ENCODE data around the gene RAB11FIP2. TPM values are rescaled to one million over a fixed set of nuclear protein-coding genes. Genes with fewer than 3 reads are reported as not detected.

Gene RAB11FIP2
- total and polyA plus RNA-seq, 2 of the 8 experiments (the other 6 are each of a cell fraction or from before 2014, with no cell fraction given): 3.1 to 12.7 TPM

- TF ChIP-seq, protein P1, sequence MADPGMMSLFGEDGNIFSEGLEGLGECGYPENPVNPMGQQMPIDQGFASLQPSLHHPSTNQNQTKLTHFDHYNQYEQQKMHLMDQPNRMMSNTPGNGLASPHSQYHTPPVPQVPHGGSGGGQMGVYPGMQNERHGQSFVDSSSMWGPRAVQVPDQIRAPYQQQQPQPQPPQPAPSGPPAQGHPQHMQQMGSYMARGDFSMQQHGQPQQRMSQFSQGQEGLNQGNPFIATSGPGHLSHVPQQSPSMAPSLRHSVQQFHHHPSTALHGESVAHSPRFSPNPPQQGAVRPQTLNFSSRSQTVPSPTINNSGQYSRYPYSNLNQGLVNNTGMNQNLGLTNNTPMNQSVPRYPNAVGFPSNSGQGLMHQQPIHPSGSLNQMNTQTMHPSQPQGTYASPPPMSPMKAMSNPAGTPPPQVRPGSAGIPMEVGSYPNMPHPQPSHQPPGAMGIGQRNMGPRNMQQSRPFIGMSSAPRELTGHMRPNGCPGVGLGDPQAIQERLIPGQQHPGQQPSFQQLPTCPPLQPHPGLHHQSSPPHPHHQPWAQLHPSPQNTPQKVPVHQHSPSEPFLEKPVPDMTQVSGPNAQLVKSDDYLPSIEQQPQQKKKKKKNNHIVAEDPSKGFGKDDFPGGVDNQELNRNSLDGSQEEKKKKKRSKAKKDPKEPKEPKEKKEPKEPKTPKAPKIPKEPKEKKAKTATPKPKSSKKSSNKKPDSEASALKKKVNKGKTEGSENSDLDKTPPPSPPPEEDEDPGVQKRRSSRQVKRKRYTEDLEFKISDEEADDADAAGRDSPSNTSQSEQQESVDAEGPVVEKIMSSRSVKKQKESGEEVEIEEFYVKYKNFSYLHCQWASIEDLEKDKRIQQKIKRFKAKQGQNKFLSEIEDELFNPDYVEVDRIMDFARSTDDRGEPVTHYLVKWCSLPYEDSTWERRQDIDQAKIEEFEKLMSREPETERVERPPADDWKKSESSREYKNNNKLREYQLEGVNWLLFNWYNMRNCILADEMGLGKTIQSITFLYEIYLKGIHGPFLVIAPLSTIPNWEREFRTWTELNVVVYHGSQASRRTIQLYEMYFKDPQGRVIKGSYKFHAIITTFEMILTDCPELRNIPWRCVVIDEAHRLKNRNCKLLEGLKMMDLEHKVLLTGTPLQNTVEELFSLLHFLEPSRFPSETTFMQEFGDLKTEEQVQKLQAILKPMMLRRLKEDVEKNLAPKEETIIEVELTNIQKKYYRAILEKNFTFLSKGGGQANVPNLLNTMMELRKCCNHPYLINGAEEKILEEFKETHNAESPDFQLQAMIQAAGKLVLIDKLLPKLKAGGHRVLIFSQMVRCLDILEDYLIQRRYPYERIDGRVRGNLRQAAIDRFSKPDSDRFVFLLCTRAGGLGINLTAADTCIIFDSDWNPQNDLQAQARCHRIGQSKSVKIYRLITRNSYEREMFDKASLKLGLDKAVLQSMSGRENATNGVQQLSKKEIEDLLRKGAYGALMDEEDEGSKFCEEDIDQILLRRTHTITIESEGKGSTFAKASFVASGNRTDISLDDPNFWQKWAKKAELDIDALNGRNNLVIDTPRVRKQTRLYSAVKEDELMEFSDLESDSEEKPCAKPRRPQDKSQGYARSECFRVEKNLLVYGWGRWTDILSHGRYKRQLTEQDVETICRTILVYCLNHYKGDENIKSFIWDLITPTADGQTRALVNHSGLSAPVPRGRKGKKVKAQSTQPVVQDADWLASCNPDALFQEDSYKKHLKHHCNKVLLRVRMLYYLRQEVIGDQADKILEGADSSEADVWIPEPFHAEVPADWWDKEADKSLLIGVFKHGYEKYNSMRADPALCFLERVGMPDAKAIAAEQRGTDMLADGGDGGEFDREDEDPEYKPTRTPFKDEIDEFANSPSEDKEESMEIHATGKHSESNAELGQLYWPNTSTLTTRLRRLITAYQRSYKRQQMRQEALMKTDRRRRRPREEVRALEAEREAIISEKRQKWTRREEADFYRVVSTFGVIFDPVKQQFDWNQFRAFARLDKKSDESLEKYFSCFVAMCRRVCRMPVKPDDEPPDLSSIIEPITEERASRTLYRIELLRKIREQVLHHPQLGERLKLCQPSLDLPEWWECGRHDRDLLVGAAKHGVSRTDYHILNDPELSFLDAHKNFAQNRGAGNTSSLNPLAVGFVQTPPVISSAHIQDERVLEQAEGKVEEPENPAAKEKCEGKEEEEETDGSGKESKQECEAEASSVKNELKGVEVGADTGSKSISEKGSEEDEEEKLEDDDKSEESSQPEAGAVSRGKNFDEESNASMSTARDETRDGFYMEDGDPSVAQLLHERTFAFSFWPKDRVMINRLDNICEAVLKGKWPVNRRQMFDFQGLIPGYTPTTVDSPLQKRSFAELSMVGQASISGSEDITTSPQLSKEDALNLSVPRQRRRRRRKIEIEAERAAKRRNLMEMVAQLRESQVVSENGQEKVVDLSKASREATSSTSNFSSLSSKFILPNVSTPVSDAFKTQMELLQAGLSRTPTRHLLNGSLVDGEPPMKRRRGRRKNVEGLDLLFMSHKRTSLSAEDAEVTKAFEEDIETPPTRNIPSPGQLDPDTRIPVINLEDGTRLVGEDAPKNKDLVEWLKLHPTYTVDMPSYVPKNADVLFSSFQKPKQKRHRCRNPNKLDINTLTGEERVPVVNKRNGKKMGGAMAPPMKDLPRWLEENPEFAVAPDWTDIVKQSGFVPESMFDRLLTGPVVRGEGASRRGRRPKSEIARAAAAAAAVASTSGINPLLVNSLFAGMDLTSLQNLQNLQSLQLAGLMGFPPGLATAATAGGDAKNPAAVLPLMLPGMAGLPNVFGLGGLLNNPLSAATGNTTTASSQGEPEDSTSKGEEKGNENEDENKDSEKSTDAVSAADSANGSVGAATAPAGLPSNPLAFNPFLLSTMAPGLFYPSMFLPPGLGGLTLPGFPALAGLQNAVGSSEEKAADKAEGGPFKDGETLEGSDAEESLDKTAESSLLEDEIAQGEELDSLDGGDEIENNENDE (IDR thresholded peaks at IDR 0.05; ENCODE audit: insufficient replicate concordance, low read length): no peak
- no peak for TF ChIP-seq FOSL1 (IDR thresholded peaks at IDR 0.05; ENCODE audit: insufficient read depth, low read depth, low read length)
- TF ChIP-seq POLR2AphosphoS5 (IDR thresholded peaks at IDR 0.05; ENCODE audit: low read depth, low read length): no peak
- no peak for TF ChIP-seq CHD2 (IDR thresholded peaks at IDR 0.05; ENCODE audit: low read length)
- no peak for TF ChIP-seq SP4 (IDR thresholded peaks at IDR 0.05; ENCODE audit: low read length)
- TF ChIP-seq, protein P2, sequence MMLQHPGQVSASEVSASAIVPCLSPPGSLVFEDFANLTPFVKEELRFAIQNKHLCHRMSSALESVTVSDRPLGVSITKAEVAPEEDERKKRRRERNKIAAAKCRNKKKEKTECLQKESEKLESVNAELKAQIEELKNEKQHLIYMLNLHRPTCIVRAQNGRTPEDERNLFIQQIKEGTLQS (IDR thresholded peaks at IDR 0.05; ENCODE audit: insufficient read depth, low read depth, low read length): no peak
- no peak for TF ChIP-seq MAFK (IDR thresholded peaks at IDR 0.05; ENCODE audit: low read depth, low read length)
- TF ChIP-seq ZNF274 (IDR thresholded peaks at IDR 0.05; ENCODE audit: borderline replicate concordance, extremely low read depth, low read length): no peak
- TF ChIP-seq, protein P3, sequence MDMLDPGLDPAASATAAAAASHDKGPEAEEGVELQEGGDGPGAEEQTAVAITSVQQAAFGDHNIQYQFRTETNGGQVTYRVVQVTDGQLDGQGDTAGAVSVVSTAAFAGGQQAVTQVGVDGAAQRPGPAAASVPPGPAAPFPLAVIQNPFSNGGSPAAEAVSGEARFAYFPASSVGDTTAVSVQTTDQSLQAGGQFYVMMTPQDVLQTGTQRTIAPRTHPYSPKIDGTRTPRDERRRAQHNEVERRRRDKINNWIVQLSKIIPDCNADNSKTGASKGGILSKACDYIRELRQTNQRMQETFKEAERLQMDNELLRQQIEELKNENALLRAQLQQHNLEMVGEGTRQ (IDR thresholded peaks at IDR 0.05; ENCODE audit: low read length): no peak
- TF ChIP-seq CBX5 (IDR thresholded peaks at IDR 0.05; ENCODE audit: low read depth, low read length): no peak
Measured at GRCh38 chr10:118028619-118029018, 18.1 kb downstream of the RAB11FIP2 start (continued).
